Measurements from ENCODE around the gene ATG101. TPM values are rescaled to one million over a fixed set of nuclear protein-coding genes. Genes with fewer than 3 reads are reported as not detected.

ATG101 gene
- total and polyA plus RNA-seq, 2 experiments from 2014 or later, result 27.7 to 60.3 TPM

DNA sequence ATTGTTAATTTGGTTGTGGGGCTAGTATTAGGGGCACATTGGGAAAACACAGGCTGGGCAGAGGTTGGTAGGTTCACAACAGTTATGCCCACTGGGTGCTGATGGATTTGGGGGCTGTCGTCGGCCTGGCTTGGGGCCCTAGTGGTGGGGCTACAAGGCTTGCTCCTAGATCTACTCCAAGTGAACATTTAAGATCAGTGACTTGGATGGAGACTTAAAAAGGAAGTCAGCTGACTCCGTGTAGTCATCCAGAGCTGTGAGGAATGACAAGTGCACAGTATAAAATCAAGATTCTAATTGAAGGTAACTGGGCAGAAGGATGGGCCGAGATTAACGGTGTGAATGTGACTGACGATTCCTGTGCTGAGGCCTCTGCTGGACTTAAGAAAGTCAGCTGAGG lies 31.3 kb upstream of the ATG101 start:
- peak overlapping the region; percentile 87 for H3K4me3 Mint-ChIP-seq
- peaks cover 10% of the 10 kb centered on the region for H3K4me1 ChIP-seq (ENCODE audit: insufficient read depth)
- H3K27ac ChIP-seq (ENCODE audit: low read depth), result no peak overlapping the region
- peaks cover 37% of the 10 kb centered on the region for H3K27me3 Mint-ChIP-seq (ENCODE audit: insufficient read depth, low read depth, poor library complexity)
- H3K36me3 Mint-ChIP-seq (ENCODE audit: low read depth), result peaks cover 8% of the 10 kb centered on the region; the same call in 1 of the 3 replicates
- no peak for TF ChIP-seq ZNF331 (CRISPR knock-in tag; IDR thresholded peaks at IDR 0.05; ENCODE audit: low read depth)
- TF ChIP-seq, protein P1, sequence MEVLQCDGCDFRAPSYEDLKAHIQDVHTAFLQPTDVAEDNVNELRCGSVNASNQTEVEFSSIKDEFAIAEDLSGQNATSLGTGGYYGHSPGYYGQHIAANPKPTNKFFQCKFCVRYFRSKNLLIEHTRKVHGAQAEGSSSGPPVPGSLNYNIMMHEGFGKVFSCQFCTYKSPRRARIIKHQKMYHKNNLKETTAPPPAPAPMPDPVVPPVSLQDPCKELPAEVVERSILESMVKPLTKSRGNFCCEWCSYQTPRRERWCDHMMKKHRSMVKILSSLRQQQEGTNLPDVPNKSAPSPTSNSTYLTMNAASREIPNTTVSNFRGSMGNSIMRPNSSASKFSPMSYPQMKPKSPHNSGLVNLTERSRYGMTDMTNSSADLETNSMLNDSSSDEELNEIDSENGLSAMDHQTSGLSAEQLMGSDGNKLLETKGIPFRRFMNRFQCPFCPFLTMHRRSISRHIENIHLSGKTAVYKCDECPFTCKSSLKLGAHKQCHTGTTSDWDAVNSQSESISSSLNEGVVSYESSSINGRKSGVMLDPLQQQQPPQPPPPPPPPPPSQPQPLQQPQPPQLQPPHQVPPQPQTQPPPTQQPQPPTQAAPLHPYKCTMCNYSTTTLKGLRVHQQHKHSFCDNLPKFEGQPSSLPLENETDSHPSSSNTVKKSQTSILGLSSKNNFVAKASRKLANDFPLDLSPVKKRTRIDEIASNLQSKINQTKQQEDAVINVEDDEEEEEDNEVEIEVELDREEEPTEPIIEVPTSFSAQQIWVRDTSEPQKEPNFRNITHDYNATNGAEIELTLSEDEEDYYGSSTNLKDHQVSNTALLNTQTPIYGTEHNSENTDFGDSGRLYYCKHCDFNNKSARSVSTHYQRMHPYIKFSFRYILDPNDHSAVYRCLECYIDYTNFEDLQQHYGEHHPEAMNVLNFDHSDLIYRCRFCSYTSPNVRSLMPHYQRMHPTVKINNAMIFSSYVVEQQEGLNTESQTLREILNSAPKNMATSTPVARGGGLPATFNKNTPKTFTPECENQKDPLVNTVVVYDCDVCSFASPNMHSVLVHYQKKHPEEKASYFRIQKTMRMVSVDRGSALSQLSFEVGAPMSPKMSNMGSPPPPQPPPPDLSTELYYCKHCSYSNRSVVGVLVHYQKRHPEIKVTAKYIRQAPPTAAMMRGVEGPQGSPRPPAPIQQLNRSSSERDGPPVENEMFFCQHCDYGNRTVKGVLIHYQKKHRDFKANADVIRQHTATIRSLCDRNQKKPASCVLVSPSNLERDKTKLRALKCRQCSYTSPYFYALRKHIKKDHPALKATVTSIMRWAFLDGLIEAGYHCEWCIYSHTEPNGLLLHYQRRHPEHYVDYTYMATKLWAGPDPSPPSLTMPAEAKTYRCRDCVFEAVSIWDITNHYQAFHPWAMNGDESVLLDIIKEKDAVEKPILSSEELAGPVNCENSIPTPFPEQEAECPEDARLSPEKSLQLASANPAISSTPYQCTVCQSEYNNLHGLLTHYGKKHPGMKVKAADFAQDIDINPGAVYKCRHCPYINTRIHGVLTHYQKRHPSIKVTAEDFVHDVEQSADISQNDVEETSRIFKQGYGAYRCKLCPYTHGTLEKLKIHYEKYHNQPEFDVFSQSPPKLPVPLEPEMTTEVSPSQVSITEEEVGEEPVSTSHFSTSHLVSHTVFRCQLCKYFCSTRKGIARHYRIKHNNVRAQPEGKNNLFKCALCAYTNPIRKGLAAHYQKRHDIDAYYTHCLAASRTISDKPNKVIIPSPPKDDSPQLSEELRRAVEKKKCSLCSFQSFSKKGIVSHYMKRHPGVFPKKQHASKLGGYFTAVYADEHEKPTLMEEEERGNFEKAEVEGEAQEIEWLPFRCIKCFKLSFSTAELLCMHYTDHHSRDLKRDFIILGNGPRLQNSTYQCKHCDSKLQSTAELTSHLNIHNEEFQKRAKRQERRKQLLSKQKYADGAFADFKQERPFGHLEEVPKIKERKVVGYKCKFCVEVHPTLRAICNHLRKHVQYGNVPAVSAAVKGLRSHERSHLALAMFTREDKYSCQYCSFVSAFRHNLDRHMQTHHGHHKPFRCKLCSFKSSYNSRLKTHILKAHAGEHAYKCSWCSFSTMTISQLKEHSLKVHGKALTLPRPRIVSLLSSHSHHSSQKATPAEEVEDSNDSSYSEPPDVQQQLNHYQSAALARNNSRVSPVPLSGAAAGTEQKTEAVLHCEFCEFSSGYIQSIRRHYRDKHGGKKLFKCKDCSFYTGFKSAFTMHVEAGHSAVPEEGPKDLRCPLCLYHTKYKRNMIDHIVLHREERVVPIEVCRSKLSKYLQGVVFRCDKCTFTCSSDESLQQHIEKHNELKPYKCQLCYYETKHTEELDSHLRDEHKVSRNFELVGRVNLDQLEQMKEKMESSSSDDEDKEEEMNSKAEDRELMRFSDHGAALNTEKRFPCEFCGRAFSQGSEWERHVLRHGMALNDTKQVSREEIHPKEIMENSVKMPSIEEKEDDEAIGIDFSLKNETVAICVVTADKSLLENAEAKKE (CRISPR knock-in tag; IDR thresholded peaks at IDR 0.05), result no peak
- TF ChIP-seq EZH2 (IDR thresholded peaks at IDR 0.05; ENCODE audit: low read depth, unreplicated experiment), result no peak
- TF ChIP-seq CREB1 (CRISPR knock-in tag; IDR thresholded peaks at IDR 0.05; ENCODE audit: low read depth), result no peak
- no peak for TF ChIP-seq JUNB (IDR thresholded peaks at IDR 0.05; ENCODE audit: unreplicated experiment)
- TF ChIP-seq, protein P2, sequence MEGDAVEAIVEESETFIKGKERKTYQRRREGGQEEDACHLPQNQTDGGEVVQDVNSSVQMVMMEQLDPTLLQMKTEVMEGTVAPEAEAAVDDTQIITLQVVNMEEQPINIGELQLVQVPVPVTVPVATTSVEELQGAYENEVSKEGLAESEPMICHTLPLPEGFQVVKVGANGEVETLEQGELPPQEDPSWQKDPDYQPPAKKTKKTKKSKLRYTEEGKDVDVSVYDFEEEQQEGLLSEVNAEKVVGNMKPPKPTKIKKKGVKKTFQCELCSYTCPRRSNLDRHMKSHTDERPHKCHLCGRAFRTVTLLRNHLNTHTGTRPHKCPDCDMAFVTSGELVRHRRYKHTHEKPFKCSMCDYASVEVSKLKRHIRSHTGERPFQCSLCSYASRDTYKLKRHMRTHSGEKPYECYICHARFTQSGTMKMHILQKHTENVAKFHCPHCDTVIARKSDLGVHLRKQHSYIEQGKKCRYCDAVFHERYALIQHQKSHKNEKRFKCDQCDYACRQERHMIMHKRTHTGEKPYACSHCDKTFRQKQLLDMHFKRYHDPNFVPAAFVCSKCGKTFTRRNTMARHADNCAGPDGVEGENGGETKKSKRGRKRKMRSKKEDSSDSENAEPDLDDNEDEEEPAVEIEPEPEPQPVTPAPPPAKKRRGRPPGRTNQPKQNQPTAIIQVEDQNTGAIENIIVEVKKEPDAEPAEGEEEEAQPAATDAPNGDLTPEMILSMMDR (conservative IDR thresholded peaks at IDR 0.05; ENCODE audit: low read depth in 2 of 2), result no peak
- TF ChIP-seq POLR2AphosphoS5 (IDR thresholded peaks at IDR 0.05; ENCODE audit: low read depth), result no peak
- TF ChIP-seq EZH2phosphoT487 (IDR thresholded peaks at IDR 0.05; ENCODE audit: unreplicated experiment), result no peak
- TF ChIP-seq, protein P3, sequence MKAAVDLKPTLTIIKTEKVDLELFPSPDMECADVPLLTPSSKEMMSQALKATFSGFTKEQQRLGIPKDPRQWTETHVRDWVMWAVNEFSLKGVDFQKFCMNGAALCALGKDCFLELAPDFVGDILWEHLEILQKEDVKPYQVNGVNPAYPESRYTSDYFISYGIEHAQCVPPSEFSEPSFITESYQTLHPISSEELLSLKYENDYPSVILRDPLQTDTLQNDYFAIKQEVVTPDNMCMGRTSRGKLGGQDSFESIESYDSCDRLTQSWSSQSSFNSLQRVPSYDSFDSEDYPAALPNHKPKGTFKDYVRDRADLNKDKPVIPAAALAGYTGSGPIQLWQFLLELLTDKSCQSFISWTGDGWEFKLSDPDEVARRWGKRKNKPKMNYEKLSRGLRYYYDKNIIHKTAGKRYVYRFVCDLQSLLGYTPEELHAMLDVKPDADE (IDR thresholded peaks at IDR 0.05), result no peak
- no peak for TF ChIP-seq NANOG (IDR thresholded peaks at IDR 0.05; ENCODE audit: borderline replicate concordance)
- no peak for TF ChIP-seq ZNF114 (CRISPR knock-in tag; IDR thresholded peaks at IDR 0.05)
- no peak for TF ChIP-seq STAT1 (IDR thresholded peaks at IDR 0.05; ENCODE audit: unreplicated experiment)
- TF ChIP-seq, protein P4, sequence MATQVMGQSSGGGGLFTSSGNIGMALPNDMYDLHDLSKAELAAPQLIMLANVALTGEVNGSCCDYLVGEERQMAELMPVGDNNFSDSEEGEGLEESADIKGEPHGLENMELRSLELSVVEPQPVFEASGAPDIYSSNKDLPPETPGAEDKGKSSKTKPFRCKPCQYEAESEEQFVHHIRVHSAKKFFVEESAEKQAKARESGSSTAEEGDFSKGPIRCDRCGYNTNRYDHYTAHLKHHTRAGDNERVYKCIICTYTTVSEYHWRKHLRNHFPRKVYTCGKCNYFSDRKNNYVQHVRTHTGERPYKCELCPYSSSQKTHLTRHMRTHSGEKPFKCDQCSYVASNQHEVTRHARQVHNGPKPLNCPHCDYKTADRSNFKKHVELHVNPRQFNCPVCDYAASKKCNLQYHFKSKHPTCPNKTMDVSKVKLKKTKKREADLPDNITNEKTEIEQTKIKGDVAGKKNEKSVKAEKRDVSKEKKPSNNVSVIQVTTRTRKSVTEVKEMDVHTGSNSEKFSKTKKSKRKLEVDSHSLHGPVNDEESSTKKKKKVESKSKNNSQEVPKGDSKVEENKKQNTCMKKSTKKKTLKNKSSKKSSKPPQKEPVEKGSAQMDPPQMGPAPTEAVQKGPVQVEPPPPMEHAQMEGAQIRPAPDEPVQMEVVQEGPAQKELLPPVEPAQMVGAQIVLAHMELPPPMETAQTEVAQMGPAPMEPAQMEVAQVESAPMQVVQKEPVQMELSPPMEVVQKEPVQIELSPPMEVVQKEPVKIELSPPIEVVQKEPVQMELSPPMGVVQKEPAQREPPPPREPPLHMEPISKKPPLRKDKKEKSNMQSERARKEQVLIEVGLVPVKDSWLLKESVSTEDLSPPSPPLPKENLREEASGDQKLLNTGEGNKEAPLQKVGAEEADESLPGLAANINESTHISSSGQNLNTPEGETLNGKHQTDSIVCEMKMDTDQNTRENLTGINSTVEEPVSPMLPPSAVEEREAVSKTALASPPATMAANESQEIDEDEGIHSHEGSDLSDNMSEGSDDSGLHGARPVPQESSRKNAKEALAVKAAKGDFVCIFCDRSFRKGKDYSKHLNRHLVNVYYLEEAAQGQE (IDR thresholded peaks at IDR 0.05; ENCODE audit: unreplicated experiment), result no peak
- ATAC-seq (no peak), DNase-seq (ENCODE audit: low spot score) (no peak)
- peak overlapping the region; percentile 92 for H3K4me3 ChIP-seq
- H3F3A ChIP-seq (replicated peaks; ENCODE audit: low read depth), result peaks cover 14% of the 10 kb centered on the region
- no peak overlapping the region for H2AFZ ChIP-seq
- H3K9me2 ChIP-seq (ENCODE audit: insufficient read depth), result no peaks in the 10 kb centered on the region
- H3K27ac Mint-ChIP-seq, result no peak overlapping the region
- H4K20me1 ChIP-seq (replicated peaks; ENCODE audit: insufficient read depth), result peaks cover 12% of the 10 kb centered on the region
- H3K4me1 Mint-ChIP-seq, result peaks cover 30% of the 10 kb centered on the region
- peaks cover 15% of the 10 kb centered on the region for H3K79me2 ChIP-seq (replicated peaks; ENCODE audit: insufficient read depth)
- H3K9me3 Mint-ChIP-seq, result no peaks in the 10 kb centered on the region
- peaks cover 50% of the 10 kb centered on the region for H3K27me3 ChIP-seq (ENCODE audit: insufficient read depth)
- H3K4me2 ChIP-seq, result peak overlapping the region; percentile 93; the same call in 1 of the 2 replicates
- no peaks in the 10 kb centered on the region for H3K36me3 ChIP-seq (ENCODE audit: insufficient read depth)
